Stimulated activated naive CD8-positive, alpha-beta T cell treated with anti-CD3 and anti-CD28 coated beads, Interleukin-15, amount 100 ng/mL, for 72 hours (primary cell): ENCODE data around the gene CDC45.

Experiments used
- ATAC-seq: fragments of 150-1000 bp; cut with Tn5 transposase; 2 replicates; pipeline ENCODE4 v1.10.0; 2021; ENCODE audit warnings: mild to moderate bottlenecking, moderate library complexity
- DNase-seq, 2 donors: peaks; one replicate each; pipeline ENCODE4 v3.0.0; 2021 to 2022
- H3K27ac Mint-ChIP-seq, 2 donors: one replicate each; pipeline ENCODE4 v1.8.0; 2022; ENCODE audit warnings: mild to moderate bottlenecking in 2 of 2, mixed read lengths in 2 of 2, moderate library complexity in 2 of 2
- H3K27me3 Mint-ChIP-seq: one replicate; pipeline ENCODE4 v1.8.0; 2022; ENCODE audit warnings: mixed read lengths
- H3K4me1 Mint-ChIP-seq: one replicate; pipeline ENCODE4 v1.8.0; 2022; ENCODE audit warnings: mild to moderate bottlenecking, mixed read lengths
- H3K4me3 Mint-ChIP-seq, 2 donors: one replicate each; pipeline ENCODE4 v1.8.0; 2022; ENCODE audit warnings: mild to moderate bottlenecking in 2 of 2, mixed read lengths in 2 of 2, moderate library complexity in 1 of 2
- H3K9me3 Mint-ChIP-seq, 2 donors: one replicate each; pipeline ENCODE4 v1.8.0; 2022; ENCODE audit warnings: mixed read lengths in 2 of 2

The CDC45 gene

DNA sequence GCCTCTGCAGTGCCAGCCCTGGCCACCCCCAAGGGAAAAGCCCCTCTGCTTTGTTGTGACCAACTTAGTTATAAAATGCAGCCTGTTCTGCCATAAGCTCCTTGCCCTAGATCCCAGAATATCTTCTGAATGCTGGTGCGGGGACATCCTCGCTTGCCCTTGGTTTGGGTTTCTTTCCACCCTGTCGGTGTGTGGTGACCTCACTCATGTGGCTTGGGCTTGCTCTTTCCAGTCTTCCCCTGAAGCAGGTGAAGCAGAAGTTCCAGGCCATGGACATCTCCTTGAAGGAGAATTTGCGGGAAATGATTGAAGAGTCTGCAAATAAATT, 27.8 kb downstream of the CDC45 start:
- ATAC-seq (no peak), DNase-seq (no peak)
- H3K27me3 Mint-ChIP-seq = no peaks in the 10 kb centered on the region
- peaks cover 30% of the 10 kb centered on the region for H3K4me1 Mint-ChIP-seq
- H3K4me3 Mint-ChIP-seq = no peak overlapping the region
- no peak overlapping the region for H3K27ac Mint-ChIP-seq
- peaks cover 0 to 5% of the 10 kb centered on the region in 2 donors for H3K9me3 Mint-ChIP-seq

DNA sequence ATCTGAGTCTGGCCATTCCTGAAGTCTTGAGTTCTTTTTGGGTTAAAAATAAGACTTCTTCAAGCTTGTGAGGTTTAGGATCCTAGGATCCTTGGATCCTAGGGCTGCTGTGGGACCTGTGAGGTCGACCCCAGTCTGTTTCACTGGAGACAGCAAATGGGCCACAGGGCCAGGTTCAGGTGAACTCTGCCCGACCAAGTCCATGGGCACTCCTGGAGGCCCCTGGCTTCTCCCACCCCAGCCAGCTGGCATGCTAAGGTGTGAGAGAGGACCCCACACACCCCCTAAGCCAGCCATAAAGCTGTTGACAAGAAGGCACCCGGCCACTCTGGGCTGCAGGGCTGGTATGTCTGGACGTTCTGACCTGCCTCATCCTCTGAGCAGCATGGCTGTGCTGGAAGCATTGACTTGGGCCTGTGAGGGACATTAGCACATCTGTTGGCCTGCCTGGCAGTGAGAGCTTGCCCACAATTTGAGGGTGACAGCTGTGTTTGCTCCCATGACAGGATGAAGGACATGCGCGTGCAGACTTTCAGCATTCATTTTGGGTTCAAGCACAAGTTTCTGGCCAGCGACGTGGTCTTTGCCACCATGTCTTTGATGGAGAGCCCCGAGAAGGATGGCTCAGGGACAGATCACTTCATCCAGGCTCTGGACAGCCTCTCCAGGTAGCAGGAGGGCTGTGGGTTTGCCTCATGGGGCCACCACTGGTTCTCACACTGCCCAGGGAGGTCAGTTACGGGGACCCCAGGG, 28.5 kb downstream of the CDC45 start:
- no peak for ATAC-seq
- Mint-ChIP-seq H3K4me3 (no peak overlapping the region), H3K27ac (no peak overlapping the region), H3K9me3 (peaks cover 0 to 8% of the 10 kb centered on the region in 2 donors), H3K27me3 (no peaks in the 10 kb centered on the region), H3K4me1 (peaks cover 28% of the 10 kb centered on the region)
- no peak for DNase-seq

- peak overlapping the region in 1 of 2 donors; percentile 61 for H3K27ac Mint-ChIP-seq
- no peak overlapping the region for H3K4me3 Mint-ChIP-seq
- DNase-seq (no peak), ATAC-seq (no peak)
- H3K27me3 Mint-ChIP-seq = no peaks in the 10 kb centered on the region
- H3K9me3 Mint-ChIP-seq = peaks cover 0 to 8% of the 10 kb centered on the region in 2 donors
- peaks cover 18% of the 10 kb centered on the region for H3K4me1 Mint-ChIP-seq
Measured at GRCh38 chr22:19509191-19509590, 29.5 kb downstream of the CDC45 start.

GRCh38 chr22:19509923-19510322, 30.2 kb downstream of the CDC45 start:
- Mint-ChIP-seq H3K4me1 (peaks cover 11% of the 10 kb centered on the region), H3K4me3 (no peak overlapping the region)
- no peak for ATAC-seq

GRCh38 chr22:19510919-19511341, 31.2 kb downstream of the CDC45 start:
- peaks cover under 1% of the 10 kb centered on the region for H3K4me1 Mint-ChIP-seq
- H3K27ac Mint-ChIP-seq = no peak overlapping the region
- ATAC-seq = no peak
- H3K4me3 Mint-ChIP-seq = no peak overlapping the region
- peaks cover 0 to 8% of the 10 kb centered on the region in 2 donors for H3K9me3 Mint-ChIP-seq
- no peaks in the 10 kb centered on the region for H3K27me3 Mint-ChIP-seq
- no peak for DNase-seq

More at GRCh38 chr22:19509923-19510322, 30.2 kb downstream of the CDC45 start:
- Mint-ChIP-seq H3K27ac (no peak overlapping the region), H3K9me3 (peaks cover 0 to 8% of the 10 kb centered on the region in 2 donors), H3K27me3 (no peaks in the 10 kb centered on the region)
- no peak for DNase-seq

GRCh38 chr22:19513823-19514222, 34.1 kb downstream of the CDC45 start:
- H3K4me1 Mint-ChIP-seq = no peaks in the 10 kb centered on the region
- DNase-seq = no peak
- no peak for ATAC-seq
- no peak overlapping the region for H3K4me3 Mint-ChIP-seq
- H3K27ac Mint-ChIP-seq = peak overlapping the region in 1 of 2 donors; percentile 42
- peaks cover 0 to 8% of the 10 kb centered on the region in 2 donors for H3K9me3 Mint-ChIP-seq
- no peaks in the 10 kb centered on the region for H3K27me3 Mint-ChIP-seq

DNA sequence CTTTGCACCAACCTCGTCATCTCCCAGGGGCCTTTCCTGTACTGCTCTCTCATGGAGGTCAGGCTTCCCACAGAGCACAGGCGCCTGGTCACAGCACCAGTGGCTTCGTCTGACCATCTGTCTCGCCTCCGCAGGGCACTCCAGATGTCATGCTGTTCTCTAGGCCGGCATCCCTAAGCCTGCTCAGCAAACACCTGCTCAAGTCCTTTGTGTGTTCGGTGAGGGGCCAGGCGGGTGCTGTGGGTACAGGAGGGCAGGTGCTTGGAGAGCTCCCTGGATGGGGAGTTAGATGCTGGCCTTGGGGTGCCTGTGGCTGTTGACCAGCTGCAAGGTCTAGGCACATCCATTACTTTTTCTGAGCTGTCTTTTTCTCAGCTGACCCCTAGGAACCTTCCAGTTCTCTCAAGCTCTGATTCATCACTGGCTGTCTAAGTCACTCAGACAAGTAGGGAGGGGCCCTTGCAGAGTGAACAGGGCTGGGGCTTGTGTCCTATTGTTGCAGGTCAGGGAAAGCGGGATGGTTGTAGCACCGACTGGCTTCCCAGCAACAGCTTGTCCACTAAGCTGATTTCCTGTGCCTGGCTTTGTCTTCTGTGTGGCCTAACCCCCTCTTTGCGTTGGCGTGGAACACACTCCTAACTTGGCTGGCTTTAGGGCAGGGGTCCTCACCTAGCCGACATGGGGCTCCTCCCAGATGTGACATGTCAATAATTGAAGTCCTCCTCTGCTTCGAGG, 35.3 kb downstream of the CDC45 start:
- no peak for ATAC-seq
- Mint-ChIP-seq H3K9me3 (peaks cover 0 to 8% of the 10 kb centered on the region in 2 donors), H3K27me3 (no peaks in the 10 kb centered on the region), H3K4me1 (no peaks in the 10 kb centered on the region), H3K4me3 (no peak overlapping the region), H3K27ac (peak overlapping the region in 1 of 2 donors; percentile 55)
- DNase-seq = no peak

DNA sequence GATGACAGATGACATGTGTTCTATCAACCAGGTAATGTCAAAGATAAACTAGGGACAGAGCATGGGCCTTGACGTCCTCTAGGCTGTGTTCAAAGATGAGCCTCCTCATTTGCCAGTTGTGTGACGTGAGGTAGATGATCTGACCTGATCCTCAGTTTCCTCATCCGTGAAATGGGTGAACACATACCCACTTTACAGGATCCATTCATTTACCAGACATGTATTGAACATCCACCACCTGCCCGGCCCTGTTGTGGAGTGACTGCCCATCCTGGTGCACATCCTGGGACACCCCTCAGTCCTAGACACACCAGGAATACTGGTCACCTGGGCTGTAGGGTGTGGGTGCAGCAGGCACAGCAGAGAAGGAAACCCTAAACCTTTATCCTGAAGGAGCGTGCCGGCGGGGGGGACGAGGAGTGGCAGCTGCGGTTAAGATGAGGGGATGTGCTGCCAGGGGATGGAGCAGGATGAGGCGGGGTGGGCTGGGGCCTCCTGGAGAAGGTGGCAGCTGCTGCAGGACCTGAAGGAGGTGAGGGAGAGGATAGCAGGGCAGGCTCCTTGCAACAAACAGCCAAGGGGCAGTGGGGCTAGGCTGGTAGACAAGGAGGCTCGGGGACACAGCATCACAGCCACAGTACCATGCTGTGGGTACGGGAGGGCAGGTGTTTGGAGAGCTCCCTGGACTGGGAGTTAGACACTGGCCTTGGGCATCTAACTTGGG, 36.1 kb downstream of the CDC45 start:
- peaks cover 0 to 8% of the 10 kb centered on the region in 2 donors for H3K9me3 Mint-ChIP-seq
- DNase-seq = no peak
- H3K27me3 Mint-ChIP-seq = no peaks in the 10 kb centered on the region
- no peaks in the 10 kb centered on the region for H3K4me1 Mint-ChIP-seq
- peak overlapping the region in 1 of 2 donors; percentile 55 for H3K27ac Mint-ChIP-seq
- no peak for ATAC-seq
- H3K4me3 Mint-ChIP-seq = no peak overlapping the region

GRCh38 chr22:19516378-19517170, 36.9 kb downstream of the CDC45 start:
- Mint-ChIP-seq H3K27me3 (no peaks in the 10 kb centered on the region), H3K27ac (no peak overlapping the region), H3K4me1 (no peaks in the 10 kb centered on the region), H3K4me3 (peak overlapping the region in 1 of 2 donors; percentile 52), H3K9me3 (peaks cover 0 to 8% of the 10 kb centered on the region in 2 donors)
- no peak for ATAC-seq
- no peak for DNase-seq

- Mint-ChIP-seq H3K27ac (peak overlapping the region in 1 of 2 donors; percentile 30), H3K27me3 (peaks cover 5% of the 10 kb centered on the region), H3K4me1 (no peaks in the 10 kb centered on the region), H3K9me3 (peaks cover 0 to 6% of the 10 kb centered on the region in 2 donors), H3K4me3 (no peak overlapping the region)
- DNase-seq = no peak
- ATAC-seq = no peak
Measured at GRCh38 chr22:19517171-19517500, 37.4 kb downstream of the CDC45 start.

DNA sequence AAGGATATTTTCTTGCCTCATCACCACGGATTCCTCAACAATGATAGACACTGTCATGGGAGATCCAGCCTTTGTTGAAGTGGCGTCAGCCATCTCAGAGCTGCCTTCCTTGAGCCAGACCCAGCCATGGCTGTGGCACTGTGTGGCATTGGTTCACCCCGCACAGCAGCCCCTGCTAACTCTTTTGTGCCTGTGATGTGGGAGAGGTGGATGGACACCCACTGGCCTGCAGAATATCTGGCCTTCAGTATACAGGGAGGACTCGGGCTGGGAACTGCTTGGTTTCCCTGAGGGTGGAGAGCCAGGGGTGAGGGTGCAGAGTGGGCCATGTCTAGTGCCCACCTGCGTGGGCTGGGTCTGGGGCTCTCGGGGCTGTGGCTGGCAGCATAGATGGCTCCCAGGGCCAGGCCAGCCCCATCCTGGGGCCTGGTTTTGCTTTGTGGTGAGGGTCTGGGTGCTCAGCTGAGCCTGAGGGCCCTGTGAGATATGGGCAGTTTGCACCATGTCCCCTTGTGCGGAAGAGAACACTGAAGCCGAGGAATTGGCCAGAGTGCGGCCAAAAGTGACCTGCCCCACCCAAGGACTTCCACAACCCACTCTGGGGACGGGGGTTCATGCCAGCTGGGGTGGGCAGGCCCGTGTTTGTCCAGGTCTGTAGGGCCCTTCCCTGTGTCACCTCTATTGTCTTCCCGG, 38.3 kb downstream of the CDC45 start:
- Mint-ChIP-seq H3K4me3 (no peak overlapping the region), H3K9me3 (no peaks in the 10 kb centered on the region), H3K27me3 (peaks cover 13% of the 10 kb centered on the region), H3K4me1 (peaks cover 6% of the 10 kb centered on the region), H3K27ac (no peak overlapping the region)
- ATAC-seq = no peak
- DNase-seq = no peak

GRCh38 chr22:19518635-19519034, 38.9 kb downstream of the CDC45 start:
- Mint-ChIP-seq H3K4me3 (no peak overlapping the region), H3K9me3 (no peaks in the 10 kb centered on the region), H3K27ac (peak overlapping the region in 1 of 2 donors; percentile 38), H3K4me1 (peaks cover 12% of the 10 kb centered on the region), H3K27me3 (peaks cover 18% of the 10 kb centered on the region)
- DNase-seq = no peak
- ATAC-seq = no peak

DNA sequence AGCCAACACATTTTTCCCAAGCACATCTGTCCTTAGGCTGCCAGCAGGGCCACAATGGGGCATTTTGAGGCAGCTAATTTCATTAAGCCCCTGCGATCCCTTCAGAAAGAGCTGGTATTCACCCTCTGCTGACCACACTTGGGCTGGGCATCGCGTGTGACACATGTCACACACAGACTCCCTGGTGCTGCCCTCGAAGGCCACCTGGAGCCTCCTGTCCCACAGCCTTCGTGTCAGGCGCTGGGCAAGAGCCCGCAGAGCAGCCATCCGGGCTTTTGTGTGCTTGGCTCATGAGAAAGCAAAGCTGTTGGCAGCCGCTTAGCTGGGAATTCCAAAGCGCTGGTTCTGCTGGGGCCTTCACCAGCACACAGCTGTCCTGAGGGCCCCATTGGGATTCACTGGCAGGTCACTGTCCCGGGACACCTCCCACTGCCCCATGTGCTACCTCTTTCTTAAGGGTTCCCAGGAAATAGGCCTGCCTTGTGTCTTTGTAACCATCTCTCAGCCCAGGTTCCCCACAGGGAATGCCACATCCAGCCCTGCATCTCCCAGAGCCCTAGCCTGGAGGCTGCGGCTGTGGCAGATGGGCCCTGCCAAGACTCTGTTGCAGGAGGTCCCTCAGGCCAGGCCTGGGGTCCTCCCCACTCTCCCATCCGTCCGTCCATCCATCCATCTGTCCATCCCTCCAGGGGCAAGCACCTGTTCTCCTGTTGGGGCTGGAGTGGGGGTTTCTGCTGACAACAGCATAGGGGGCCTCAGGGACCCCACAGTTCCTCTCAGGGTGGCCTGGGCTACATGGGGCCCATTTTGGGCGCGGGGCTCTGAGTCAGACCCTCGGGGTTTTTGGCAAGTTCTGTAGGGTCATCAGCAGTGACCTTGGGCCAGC, 39.6 kb downstream of the CDC45 start:
- Mint-ChIP-seq H3K27ac (peak overlapping the region in 1 of 2 donors; percentile 86), H3K9me3 (no peaks in the 10 kb centered on the region), H3K4me1 (peaks cover 17% of the 10 kb centered on the region), H3K27me3 (peaks cover 25% of the 10 kb centered on the region), H3K4me3 (no peak overlapping the region)
- DNase-seq (no peak), ATAC-seq (no peak)

DNA sequence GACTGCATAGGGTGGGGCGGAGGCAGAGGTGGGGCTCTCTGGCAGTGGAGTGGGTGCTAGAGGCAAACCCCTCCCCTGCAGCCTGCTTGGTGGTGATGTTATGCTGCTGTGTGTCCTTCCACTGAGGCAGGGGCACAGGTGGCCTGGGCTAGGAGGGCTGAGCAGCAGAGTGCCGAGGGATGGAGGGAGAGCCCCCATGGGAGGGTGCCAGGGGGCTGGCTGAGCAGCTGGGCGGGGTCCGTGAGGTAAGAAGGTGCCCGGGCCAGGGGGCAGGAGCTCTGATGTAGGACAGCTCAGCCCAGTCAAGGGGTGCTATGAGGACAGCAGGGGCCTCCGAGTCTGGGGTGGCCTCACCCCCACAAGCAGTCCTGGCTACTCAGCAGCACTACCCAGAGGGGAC, 40.3 kb downstream of the CDC45 start:
- Mint-ChIP-seq H3K27ac (no peak overlapping the region), H3K9me3 (no peaks in the 10 kb centered on the region), H3K27me3 (peaks cover 32% of the 10 kb centered on the region), H3K4me1 (peaks cover 23% of the 10 kb centered on the region), H3K4me3 (no peak overlapping the region)
- ATAC-seq (no peak), DNase-seq (no peak)
